Measurements from ENCODE around the gene SMPD3.

Gene SMPD3

GRCh38 chr16:68432701-68433100, 15.6 kb downstream of the SMPD3 start:
- DNase-seq = no peak

- no peak for DNase-seq
Observed at GRCh38 chr16:68429076-68429854, 19.0 kb downstream of the SMPD3 start.

DNA sequence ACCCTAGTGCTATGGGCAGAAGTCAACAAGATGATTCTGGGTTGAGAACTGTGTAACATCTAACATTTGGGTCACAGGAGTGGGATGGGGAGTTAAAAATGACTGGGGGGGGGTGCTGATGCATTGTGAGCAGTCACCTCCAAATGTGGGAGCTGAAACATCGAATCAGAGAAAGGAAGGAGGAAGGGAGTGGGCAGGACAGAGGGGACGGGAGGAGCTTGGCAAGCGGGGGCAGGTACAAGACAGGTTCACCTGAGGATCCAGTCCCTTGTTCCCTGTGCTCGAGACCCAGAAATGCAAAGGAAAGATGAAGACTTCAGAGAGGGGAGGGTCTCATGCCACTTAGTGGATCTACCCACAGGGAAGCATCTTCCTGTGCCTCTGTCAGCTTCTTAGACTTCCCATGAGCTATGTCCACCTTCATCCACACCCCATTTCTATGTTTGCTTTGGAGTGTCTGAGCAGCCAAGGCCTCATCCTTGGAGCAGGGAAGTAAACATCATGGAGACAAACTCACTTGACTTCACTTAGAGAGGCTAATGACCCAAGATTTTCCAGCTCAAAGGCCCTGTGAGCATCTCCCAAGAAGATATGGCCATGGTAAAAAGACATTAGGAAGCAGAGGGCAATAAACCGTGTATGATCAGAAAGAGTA, 20.5 kb downstream of the SMPD3 start:
- DNase-seq = no peak

- DNase-seq = no peak
Observed at GRCh38 chr16:68426347-68426652, 22.0 kb downstream of the SMPD3 start.

DNA sequence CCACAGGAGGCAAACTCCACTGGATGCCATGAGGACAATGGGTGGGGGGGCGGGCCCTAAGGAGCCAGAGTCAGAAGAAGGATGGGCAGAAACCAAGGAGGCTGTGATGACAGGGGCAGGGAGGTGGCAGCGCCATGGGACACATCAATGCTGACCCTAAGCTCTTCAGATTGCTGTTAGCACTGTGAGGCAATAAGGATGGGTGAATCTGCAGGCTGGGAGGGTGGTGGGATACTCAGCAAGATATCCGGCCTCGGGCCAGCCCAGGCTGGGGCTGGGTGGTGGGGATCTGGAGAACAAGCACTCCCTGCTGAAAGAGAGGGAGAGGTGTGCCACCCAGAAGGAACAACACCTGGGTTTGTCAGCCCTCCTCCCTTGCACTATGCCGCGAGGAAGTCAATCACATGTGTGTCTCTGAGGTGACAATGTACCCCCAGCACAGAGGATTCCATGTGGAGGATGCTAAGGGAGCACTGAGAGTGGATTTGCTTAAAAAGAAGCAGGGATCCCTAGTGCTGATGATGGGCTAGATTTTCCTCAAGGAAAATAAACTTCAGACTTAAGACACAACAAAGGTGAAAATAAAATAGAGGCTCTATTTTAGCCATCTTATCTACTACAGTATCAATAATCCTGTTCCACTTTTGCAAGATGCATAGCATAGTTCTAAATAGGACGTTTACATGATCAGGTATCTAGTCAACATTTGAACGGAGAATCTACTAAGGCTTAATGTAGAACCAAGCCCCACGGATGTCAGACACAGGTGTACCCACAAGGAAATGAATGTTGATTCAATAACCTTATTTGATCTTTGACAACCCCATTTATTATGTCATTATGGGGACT, 22.6 kb downstream of the SMPD3 start:
- no peak for DNase-seq

- DNase-seq = no peak
Observed at GRCh38 chr16:68423771-68424170, 24.5 kb downstream of the SMPD3 start.

GRCh38 chr16:68422396-68422960, 25.8 kb downstream of the SMPD3 start:
- no peak for DNase-seq

DNA sequence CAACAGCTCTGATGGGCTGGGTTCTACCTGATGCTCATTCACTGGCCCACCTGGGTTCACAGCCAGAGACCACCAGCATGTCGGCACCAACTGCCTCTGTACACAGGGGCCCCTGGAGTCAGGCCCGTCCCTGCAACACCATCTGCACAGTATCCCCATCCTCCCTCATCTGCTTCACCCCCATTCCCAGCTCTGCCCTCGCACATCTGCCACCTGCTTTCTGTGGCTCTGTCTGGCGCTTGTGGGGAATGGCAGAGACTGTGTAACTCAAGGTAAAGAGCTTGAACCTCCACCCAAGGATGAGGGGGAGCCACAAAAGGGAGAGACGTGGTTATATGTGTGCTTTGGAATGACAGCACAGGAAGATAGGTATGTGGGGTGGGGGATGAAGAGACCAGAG, 27.2 kb downstream of the SMPD3 start:
- DNase-seq = no peak

DNA sequence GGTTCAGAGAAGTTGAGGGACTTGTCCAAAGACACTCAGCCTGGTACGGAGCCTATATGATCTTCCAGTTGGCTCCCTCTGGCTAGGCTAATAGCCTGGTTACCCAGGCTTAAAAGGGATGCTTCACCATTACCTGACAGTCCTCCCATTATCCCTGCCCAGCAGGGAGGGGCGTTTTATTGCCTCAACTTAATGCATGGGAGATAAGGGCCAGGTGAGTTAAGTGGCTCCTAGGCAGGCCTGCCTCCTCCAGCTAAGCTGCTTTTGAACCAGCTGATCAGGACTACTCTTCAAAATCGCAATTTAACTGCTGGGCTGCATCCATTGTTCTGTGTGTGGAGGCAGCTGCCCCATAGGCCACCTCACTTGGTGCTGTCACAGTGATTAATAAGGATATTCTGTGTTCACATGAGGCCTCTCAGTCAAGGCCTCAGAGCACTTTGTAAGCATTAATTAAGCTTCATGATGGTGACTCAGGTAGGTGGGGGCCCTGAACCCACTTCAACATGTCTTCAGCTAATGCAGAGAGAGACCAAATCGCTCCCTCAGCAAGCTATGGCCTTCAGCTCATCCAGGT, 27.9 kb downstream of the SMPD3 start:
- DNase-seq = no peak

DNA sequence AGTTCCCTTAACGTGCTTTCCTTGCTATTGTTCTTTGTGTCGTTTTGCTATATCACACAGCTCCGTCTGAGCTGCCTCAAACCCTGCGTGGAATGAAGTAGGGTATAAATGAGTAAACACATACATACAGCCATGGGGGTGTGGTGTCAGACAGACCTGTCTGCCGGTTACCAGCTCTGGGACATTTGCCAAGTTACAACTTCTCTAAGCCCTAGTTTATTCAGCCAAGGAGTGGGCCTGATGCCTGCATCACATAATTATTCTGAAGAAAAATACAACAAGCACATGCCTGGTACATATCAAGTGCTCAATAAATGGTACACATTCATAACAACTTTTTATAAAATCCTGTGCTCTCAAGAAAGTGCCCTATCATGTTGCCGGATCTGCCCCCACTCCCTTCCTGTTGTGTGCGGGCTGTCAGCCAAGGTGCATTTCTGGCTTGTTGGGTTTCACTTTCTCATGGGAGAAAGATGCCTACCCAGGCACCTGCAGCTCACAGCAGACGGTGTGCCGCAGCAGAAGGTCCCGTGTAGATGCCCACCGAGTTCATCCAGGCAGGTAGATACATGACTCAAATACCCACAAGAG, 30.5 kb downstream of the SMPD3 start:
- DNase-seq = peak; percentile 65 to 72

DNA sequence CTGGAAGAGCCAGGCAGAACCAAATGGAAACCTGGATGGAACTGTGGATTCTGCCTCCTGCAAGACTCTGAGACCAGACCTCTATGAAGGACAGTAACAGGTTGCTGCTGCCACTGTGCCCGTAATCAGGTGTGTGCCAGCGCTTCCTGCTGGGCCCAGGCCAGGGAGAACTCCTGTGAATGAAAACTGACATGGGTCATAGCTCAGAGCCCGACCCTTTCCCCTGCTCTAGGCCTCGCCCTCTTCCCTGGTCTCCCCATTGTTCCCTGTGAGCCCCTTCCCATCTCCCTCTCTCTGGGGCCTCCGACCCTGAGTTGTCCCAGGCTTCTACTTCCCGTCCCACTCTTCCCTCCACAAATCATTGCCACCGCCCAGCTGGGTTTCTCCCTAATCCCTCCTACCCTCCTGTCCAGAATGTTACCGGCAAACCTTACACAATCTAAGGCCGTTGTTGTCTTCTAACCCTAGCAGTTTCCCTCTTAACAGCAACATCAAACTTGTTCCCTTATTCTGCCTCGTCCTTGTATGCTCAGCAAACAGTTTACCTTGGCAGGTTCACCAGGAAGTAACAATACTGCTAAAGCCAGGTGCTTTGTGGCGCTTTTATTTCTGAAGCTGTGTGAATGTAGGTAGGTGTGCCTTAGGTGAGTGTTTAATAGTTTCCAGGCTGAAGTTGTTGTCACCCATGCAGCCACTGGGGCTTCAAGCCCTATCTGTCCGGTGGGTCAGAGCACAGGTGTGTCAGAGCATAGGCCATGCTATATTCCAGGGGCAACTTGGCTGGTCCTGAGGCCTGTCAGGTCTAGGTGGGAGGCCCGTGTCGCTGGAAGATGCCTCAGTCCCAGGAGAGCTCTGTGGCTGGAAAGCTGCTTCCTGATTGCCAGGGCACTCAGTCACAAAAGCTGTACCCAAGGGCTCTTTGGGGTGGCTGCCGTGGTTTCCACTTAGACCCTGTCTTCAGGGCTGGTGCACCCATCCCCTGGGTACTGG, 32.0 kb downstream of the SMPD3 start:
- no peak for DNase-seq

DNA sequence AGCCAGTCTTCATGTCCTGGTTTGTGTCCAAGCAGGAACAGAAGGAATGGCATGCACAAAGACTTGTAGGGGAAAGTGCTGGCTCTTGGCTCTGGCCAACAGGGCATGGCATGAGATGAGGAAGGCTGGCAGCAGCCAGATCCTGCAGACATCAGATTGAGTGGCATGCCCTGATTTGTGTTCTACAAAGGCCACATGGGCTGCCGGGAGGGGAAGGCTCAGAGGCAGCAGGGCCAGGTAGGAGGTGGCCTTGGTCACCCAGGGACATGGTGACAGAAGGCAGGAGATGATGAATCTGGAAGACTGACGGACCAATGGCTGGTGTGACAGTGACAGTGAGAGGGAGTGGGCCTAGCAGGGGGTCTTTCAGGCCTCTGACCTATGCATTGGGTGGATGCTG, 33.7 kb downstream of the SMPD3 start:
- no peak for DNase-seq

DNA sequence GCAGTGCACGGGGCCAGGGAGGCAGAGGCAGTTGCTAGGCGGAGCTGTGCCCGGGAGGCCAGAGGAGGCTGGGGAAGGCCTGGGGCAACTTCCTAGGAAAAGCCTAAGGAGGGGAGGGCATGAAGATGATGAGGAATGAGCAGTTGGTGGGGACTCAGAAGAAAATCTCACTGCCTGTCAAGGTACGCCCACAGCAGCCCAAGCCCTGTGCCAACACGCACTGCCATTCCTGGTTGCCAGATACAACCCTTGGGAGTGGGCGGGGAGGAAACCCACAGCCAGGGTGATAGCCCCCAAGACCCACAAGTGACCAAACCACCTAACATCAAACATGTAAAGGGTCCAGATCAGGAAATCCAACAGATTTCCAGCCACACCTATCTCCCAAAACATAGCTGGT, 36.2 kb downstream of the SMPD3 start:
- no peak for DNase-seq

DNA sequence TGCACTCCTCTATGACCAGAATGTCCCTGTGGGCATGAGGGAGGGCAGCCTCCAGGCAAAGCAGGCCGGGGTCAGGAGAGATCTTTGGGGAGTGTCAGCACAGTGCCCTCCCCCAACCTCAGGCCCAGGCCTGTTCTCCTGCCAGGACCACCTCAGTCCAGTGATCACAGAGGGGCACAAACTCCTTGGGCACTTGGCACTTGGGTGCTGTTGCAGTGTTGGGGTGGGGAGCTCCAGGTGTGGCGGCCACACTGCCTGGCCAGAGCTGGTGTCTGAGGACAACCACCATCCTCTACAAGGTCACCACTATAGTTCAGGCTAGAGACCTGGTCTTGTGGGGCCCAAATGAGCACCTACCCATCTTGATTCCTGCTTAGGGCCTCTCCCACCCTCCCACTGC, 37.2 kb downstream of the SMPD3 start:
- DNase-seq = no peak

DNA sequence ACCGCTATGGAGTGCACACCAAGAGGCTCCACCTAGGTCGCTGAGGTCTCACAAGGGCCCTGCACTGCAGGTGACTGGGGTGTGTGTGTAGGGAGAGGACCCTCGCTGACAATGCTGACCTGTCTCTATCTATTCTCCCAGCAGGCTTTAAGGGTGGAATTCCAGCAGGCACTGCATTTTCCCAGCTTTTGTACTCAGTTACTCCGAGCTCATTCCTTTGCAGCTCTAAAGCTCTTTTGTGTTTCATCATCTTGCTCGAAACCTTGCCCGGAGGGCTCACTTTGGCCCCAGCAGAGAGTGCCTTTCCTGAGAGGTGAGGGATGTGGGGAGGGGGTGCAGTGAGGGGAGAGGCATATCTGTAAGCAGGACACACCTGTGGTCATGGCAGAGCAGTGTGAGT, 39.3 kb downstream of the SMPD3 start:
- no peak for DNase-seq

GRCh38 chr16:68408428-68408827, 39.9 kb downstream of the SMPD3 start:
- no peak for DNase-seq

DNA sequence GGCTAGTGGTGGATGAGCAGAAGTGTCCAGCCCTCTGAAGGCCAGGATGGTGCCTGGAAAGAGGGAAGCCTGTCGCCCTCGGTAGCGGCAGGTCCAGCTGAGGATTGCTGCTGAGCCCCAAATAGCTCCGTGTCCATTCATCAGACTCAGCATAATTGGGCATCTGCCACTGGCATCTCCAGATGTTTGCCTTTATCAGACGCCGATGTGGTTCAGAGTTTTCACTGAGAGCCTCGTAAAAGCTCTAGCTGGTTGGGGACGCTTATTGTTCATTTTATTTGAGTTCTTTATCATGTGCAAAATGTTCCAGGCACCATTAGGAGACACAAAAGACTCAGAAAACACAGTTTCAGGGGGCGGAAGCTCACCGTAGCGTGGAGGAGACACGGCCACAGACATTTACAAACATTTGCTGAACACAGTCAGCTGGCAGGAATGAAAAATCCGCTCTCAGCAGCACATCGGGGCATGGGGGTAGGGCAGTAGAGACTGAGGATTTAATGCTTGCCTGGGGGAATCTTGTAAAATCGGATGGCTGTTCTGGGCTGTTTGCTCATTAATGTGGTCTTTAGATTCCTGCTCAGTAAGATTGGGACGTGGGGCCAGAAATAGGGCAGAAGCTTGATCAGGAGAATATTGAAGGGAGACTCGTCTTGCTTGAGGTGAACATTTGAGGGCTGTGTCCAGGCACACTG, 41.7 kb downstream of the SMPD3 start:
- no peak for DNase-seq

GRCh38 chr16:68404736-68405345, 43.5 kb downstream of the SMPD3 start:
- no peak for DNase-seq

DNA sequence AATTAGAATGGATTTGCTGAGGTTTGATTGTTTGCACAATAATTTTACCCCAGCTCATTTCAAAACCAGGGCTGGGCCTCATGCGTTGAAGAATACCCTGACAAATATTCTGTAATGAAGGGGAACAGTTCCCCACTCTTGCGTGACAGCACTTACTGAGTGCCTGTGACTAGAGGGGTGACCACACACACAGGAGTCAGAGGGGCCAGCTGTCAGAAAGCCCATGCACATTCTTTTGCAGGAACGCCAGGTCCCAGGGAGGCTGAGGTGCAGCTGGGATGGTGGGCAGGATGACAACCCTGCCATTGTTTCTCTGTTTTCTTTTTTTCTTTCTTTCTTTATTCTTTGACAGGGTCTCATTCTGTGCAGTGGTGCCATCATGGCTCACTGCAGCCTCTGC, 44.6 kb downstream of the SMPD3 start:
- no peak for DNase-seq

GRCh38 chr16:68403177-68403576, 45.1 kb downstream of the SMPD3 start:
- DNase-seq = no peak

GRCh38 chr16:68402748-68403040, 45.6 kb downstream of the SMPD3 start:
- no peak for DNase-seq
